GM19099 (cell line): ENCODE measurements around the gene MGAT5B.

Source experiments
- POLR2A ChIP-seq: IDR thresholded peaks from 3 replicates; pipeline ENCODE4 v1.6.1; 2011; ENCODE audit warnings: low read depth; ENCODE audit not compliant: insufficient read length; ENCODE audit errors: extremely low read depth

MGAT5B gene

DNA sequence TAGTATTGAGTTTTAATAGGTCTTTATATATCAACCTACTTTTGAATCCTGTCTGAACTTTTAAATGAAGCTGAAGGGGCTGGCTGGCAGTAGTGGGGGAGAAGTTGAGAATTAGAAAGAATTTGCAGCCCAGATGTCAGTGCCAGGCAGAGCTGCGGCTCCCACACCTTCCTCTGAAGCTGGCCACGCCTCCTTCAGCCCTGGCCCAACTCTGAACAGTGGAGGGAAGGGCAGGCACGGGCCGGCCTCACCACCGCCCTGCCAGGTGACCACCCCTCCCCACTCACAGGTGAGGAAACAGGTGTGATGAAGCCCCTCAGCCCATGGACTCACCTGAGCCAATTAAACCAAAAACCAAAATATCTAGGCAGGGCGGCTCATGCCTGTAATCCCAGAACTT lies 87.0 kb downstream of the MGAT5B start:
- no peak for TF ChIP-seq POLR2A

DNA sequence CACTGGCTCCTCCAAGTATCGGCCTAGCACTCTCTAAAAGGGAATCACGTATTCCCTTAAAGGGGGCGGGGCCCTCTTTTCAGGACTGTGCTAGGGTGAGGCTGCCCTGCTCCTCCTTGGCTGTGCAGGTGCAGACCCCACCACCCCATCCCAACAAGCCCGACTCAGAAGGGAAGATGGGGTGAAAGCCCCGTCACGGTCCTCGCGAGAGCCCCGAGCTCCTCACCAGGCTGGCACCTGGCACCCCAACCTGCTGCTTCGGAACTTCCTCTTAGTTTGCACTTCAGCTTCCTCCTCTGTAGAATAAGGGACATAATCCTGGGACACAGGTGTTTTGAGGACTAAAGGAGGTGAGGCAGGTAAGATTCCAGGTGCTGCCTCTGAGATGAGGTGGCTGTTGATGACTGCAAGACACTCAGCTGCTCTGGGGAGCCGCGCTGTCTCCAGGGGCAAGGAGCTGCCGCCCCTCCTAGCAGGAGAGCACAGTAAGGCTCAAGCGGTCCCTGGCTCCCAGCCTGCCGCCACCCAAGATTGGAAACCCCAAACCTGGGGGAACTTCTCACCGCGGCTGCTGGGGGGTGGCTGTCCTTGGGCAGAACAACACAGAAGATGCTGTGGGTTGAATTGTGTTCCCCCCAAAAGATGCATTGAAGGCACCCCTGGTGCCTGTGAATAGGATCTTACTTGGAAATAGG lies 88.8 kb downstream of the MGAT5B start:
- TF ChIP-seq POLR2A = no peak

DNA sequence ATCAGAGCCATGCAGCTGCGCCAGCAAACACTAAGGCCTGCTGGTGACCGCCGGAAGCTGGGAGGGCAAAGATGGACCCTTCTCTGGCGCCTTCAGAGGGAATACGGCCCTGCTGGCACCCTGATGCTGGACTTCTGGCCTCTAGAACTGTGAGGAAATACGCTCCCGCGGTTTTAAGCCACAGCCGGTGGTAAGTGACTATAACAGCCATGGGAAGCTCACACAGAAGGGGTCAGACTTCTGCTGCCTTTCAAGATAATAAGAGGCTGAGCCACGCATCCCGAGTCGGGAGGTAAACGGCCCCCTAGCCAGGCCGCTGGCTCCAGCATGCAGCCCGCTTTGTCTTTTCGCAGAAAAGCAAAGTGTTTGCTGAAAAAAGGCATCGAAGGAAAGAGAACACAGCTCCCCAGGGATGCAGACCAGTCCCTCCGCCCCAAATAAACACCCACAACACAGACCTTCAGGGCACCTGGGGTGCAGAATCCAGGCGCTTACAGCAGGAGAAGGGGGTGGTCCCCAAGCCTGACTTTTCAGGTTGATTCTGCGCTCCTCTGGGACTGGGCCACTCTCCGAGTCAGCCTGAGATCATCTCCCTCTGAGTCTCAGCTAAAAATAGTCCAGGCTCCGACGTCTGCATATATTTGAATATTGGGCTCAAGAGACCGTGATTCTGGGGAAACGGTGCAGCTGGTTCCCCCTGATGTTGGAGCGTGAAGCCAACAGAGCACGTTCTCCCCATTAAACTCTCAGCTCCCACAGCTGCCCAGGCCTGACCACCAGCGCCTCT lies 89.7 kb downstream of the MGAT5B start:
- TF ChIP-seq POLR2A = no peak

DNA sequence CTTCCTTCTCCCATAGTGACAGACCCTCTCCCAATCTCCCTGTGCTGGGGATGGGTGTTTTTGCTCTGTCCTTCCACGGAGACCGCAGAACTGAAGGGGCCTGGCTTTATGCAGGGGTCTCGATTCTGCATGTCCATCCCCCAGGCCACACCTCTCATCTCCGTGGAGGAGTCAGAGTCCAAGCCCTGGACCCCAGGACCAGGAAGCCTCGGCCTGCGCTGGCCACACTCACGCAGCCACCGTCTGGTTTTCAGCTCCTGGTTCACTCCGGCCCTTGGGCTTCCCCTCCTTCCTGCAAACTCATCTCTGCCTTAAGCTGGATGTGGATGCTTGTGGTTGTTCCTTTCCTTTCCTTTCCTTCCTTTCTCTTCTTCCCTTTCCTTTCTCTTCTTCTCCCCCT lies 90.8 kb downstream of the MGAT5B start:
- TF ChIP-seq POLR2A = no peak

DNA sequence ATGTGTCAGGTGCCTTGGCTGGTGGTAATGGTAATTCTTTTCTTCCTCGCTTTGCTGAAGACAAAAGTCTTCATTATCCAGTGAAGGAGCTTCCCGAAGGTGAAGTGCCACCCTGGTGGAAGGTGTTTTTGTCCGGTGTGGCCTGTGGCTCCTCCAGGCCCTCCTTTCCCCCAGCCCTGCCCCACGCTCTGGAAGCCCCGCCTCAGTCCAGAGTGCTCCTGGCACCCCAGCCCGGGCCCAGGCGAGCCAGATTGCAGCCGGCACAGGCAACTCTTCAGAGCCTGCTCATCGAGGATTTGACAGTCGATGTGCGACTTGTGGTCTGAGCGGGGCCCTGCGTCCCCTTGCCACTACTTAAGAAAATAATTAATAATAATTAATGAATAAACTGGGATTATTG lies 93.7 kb downstream of the MGAT5B start:
- TF ChIP-seq POLR2A = no peak

DNA sequence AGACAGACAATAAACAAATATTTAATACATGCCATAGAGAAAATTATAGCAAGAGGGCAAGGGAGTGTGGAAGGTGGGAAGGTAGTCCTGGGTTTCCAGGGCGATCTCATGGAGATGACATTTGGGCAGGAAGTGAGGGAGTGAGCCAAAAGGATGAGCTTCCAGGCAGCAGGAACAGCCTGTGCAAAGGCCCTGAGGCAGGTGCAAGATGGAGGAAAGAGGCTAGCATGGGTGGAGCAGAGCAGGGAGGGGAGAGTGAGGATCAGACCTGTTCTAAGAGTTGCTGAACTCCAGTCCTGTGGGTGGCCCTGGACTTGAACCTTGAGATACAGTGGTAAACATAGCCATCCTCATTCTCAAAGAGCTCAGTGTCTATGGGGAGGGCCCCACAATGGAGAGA lies 94.7 kb downstream of the MGAT5B start:
- no peak for TF ChIP-seq POLR2A

DNA sequence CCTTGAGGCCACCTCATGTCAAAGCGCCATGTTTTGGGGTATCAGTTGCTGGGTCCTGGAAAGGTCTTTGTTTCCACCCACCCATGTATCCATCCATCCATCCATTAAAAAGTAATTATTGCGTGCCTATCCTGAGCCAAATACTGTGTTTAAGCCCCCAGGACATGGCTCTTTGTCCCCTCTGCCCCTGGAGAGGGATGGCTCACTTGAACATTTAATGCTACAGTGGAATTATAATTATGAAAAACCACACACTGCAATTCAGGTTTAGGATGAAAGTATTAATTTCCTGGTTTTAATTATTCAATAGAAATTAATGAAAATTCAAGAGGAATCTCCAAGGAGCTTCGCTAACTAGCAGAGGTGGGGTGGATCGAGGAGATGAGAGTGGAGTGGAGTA lies 97.8 kb downstream of the MGAT5B start:
- TF ChIP-seq POLR2A = no peak

DNA sequence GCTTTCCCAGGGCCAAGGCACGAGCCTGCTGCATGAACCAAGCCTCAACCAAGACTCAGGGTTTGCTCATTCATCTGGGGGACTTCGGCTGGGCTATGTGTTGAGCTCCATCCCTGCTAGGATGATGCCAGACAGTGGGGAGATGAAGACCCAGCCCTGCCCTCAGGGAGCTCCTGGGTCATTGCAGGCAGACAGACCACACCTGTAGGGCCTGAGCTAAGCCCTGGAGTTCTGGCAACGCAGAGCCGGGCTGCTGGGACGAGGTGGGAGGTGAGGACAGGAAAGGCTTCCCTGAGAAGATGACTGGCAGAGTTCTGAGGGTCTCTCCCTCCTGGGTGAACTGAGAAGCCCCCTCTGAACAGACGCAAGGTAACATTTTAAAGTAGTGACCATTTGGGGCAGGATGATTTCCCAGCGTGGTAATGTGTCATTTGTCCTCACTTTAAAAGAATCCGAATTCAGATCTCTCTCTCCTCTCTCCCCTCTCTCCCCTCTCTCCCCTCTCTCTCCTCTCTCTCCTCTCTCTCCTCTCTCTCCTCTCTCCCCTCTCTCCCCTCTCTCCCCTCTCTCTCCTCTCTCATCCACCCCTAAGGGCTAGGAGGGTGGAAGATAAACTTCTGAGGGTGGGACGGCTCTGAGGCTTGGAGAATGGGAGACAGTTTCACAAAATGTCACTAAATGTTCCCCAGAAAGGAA lies 98.4 kb downstream of the MGAT5B start:
- no peak for TF ChIP-seq POLR2A

DNA sequence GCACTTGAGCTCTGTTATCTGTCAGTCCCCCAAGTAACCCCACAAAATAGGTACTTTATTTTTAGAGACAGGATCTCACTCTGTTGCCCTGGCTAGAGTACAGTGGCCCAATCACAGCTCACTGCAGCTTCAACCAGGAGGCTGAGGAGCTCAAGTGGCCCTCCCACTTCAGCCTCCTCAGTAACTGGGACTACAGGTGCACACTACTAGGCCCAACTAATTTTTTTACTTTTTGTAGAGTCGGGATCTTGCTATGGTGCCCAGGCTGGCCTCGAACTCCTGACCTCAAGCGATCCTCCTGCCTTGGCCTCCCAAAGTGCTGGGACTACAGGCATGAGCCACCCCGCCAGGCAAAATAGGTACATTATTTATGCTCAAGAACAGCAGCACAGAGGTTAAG lies 99.6 kb downstream of the MGAT5B start:
- no peak for TF ChIP-seq POLR2A

DNA sequence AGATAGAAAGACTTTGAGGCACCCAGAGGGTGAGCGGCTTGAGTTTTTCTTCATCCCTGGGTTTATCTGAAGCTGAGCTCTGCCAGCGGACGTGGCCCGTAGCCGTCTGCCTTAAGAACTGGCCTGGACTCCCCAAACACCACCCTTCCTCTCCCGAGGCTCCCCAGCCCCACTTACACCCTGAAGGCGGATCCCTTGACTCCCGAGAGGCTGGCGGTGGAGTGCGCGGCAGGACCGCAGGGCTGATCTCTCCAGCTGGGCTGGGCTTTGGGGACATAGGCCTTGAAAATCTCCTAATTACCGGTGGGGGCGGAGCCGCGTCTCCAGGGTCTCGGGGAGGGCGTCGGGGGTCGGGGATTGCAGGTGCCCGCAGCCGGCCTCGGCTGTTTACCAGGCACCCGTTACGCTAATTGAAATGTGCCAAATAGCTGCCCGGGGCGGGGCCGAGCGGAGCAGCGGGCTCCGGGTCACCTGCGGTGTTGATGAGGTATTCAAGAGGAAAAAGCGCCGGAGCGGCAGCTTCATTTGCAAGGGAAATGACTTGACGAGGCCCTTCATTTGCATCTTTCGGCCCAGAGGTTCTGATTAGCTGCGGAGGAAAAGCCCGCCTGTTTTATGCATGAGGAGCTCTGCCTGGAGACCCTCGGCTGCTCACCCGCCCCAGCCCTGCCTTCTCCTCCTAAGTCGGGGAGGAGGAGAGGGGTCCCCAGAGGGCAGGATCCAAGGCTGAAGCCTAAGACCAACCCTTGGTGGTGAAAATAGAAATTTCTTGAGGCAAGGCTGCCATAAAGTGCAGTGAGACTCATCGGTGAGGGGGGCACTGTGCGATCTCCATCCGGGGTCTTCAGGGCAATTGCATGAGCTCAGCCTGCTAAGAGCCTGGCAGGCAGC lies 100.7 kb downstream of the MGAT5B start:
- TF ChIP-seq POLR2A = no peak

DNA sequence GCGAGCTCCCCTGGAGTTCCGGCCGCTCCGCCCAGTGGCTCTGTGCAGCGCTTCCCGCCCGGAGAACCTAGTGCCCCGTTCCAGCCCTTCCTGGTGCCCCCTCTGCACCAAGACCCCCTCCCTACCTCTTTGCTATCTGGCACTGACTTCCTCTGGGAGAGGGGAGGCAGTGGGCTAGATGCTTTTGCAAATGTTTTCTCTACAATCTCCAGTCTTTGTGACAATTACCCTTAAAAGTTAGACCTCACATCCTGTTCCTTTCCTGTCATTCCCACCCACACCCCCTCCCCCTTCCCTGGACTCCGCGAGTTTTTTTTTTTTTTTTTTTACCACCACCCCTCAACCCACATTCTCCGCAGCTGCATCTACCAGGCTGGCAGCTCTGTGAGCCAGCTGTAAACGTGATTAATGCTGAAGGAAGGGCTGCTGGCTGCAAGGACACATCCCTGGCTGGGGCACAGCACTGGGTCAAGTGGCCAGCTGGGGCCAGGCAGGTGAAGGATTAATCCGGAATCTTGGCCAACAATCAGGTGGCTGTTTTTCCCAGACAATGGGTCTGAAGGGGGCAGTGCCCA lies 101.5 kb downstream of the MGAT5B start:
- TF ChIP-seq POLR2A = no peak

DNA sequence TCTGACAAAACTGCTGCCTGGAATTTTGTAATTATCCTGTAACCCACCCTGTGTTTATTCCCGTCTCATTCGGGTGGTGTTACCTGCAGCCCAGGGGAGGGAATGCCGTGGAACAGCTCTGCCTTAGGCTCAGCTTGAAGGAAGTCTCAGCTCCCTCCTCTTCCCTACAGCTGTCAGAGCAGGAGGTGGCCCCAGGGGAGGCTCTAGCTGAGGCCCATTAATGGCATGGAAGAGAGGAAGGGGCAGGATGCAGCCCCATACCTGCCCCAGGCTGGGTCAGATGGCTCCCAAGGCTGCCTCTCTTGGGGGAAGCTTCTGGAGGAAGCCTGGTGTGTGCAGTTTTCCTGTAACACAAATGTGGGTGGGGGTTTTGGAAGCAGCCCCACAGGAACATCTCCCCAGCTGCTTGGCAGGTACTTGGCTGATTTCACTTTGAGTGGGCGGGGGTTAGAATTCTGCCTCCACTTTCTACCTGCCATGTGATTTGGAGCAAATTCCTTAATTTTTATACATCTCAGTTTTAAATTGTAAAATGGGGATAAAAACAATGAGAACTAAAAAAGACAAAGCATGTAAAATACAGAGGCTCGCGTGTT lies 103.9 kb downstream of the MGAT5B start:
- no peak for TF ChIP-seq POLR2A

DNA sequence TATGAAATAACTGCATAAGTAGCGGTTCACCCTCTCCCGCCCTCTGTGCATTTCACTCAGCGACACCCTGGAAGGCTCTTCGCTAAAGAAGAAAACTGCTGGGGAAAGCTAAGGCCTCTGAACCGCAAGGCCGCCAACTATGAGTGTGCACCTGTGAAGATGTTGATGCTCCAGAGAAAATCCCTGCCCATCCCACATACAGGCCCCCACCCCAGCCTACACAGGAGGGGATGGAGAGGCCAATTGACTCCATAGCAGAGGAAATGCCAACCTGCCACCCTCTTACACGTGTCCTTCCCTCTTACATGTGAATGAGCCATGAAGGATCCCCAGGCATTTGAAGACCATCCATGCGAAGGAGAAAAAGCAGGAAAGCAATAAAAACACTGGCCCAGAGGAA lies 104.8 kb downstream of the MGAT5B start:
- no peak for TF ChIP-seq POLR2A

DNA sequence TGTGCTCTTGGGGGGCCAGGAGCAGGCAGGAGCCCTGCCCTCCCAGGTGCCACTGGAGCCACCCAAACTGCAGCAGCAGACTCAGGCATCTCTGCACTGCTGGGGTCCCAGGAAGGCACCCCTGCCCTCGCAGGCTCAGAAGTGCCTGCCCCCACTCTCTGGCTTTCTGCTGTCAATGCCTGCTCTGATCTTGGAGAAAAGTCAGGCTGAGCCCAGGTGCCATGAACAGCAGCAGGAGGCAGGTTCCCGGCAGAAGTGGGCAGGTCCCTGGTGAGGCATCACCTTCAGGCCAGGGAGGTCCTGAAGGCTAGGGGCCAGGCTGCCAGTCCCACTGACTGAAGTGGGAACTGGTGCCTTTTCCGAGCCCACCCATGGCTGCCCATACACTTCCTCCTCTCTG lies 106.5 kb downstream of the MGAT5B start:
- TF ChIP-seq POLR2A = no peak
